ENCODE data around the gene SOX12.
"Not testable (repeated sequence)": the region's sequence is repeated elsewhere in the genome, so short reads cannot be mapped to it uniquely, and the experiment has no call there.

Gene SOX12

DNA sequence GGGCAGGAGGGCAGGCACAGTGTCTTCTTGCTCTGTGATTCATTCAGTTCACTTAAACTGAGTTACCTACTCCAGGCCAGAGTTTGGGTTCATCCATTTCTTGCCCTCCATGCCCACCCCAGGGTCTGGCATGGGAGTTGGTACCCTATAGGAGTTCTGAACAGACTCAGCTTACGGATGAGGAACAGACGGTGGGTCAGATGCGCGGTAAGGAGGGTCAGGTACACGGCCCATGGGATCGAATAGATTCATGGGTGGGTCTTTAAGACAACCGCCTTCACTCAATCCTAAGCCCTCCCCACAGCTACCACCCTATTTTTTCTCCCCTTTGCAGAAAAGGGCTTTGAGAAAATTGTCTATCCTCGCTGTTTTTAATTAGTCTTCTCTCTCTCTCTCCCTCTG lies 42.1 kb downstream of the SOX12 start:
- H3K27ac ChIP-seq (ENCODE audit: low read depth, low read length), result no peak overlapping the region
- H3K27me3 ChIP-seq (ENCODE audit: insufficient read depth, low read length), result no peaks in the 10 kb centered on the region
- 84% methylated on average over 8 of the region's 8 CpGs for WGBS
- H3K9me3 ChIP-seq (ENCODE audit: insufficient read depth, low read depth, low read length), result no peaks in the 10 kb centered on the region
- peaks cover 7% of the 10 kb centered on the region; the same call in 1 of the 2 replicates for H3K4me1 ChIP-seq (ENCODE audit: insufficient read depth, low read length)
- H3K9ac ChIP-seq (ENCODE audit: low read depth, low read length), result no peak overlapping the region
- H3K36me3 ChIP-seq (ENCODE audit: insufficient read depth, low read length), result no peaks in the 10 kb centered on the region
- no peak overlapping the region for H3K4me3 ChIP-seq (ENCODE audit: low read length)

DNA sequence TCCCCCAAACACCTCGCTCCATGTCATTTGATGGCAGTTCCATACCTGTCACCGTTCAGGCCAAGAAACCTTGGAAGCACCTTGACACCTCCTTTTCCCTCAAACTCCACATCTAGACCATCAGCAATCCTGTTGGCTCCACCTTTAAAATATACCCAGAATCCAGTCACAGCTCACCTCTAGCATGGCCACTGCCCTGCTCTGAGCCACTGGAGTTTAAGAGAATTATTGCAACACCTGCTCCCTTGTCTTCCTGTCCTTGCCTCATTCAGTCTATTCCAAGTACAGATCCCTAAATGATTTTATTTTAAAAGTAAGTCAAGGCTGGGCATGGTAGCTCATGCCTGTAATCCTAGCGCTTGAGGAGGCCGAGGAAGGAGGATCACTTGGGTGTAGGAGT lies 43.6 kb downstream of the SOX12 start:
- 96% methylated on average over 4 of the region's 4 CpGs for WGBS
- Histone ChIP-seq H3K4me3 (ENCODE audit: low read length) (no peak overlapping the region), H3K9ac (ENCODE audit: low read depth, low read length) (no peak overlapping the region), H3K27ac (ENCODE audit: low read depth, low read length) (no peak overlapping the region), H3K36me3 (ENCODE audit: insufficient read depth, low read length) (no peaks in the 10 kb centered on the region), H3K27me3 (ENCODE audit: insufficient read depth, low read length) (no peaks in the 10 kb centered on the region), H3K4me1 (ENCODE audit: insufficient read depth, low read length) (peaks cover 7% of the 10 kb centered on the region; the same call in 1 of the 2 replicates), H3K9me3 (ENCODE audit: insufficient read depth, low read depth, low read length) (no peaks in the 10 kb centered on the region)

DNA sequence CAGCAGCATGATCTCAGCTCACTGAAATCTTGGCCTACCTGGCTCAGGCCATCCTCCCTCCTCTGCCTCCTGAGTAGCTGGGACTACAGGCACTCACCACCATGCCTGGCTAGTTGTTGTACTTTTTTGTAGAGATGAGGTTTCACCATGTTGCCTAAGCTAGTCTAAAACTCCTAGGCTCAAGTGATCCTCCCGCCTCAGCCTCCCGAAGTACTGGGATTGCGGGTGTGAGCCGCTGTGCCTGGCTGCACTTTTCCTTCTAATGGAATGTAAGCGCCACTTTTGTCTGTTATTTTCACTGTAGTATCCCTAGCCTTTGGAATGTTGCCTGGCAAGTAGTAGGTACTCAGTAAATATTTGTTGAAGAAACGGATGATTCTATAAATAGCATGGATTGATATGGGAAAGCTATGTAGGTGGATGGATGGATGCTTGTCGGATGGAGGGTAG lies 44.8 kb downstream of the SOX12 start:
- no peak overlapping the region for H3K27ac ChIP-seq (ENCODE audit: low read depth, low read length)
- H3K27me3 ChIP-seq (ENCODE audit: insufficient read depth, low read length), result no peaks in the 10 kb centered on the region
- H3K9ac ChIP-seq (ENCODE audit: low read depth, low read length), result no peak overlapping the region
- H3K9me3 ChIP-seq (ENCODE audit: insufficient read depth, low read depth, low read length), result no peaks in the 10 kb centered on the region
- H3K36me3 ChIP-seq (ENCODE audit: insufficient read depth, low read length), result no peaks in the 10 kb centered on the region
- H3K4me3 ChIP-seq (ENCODE audit: low read length), result no peak overlapping the region
- 92% methylated on average over 7 of the region's 7 CpGs for WGBS
- H3K4me1 ChIP-seq (ENCODE audit: insufficient read depth, low read length), result peaks cover 7% of the 10 kb centered on the region; the same call in 1 of the 2 replicates

DNA sequence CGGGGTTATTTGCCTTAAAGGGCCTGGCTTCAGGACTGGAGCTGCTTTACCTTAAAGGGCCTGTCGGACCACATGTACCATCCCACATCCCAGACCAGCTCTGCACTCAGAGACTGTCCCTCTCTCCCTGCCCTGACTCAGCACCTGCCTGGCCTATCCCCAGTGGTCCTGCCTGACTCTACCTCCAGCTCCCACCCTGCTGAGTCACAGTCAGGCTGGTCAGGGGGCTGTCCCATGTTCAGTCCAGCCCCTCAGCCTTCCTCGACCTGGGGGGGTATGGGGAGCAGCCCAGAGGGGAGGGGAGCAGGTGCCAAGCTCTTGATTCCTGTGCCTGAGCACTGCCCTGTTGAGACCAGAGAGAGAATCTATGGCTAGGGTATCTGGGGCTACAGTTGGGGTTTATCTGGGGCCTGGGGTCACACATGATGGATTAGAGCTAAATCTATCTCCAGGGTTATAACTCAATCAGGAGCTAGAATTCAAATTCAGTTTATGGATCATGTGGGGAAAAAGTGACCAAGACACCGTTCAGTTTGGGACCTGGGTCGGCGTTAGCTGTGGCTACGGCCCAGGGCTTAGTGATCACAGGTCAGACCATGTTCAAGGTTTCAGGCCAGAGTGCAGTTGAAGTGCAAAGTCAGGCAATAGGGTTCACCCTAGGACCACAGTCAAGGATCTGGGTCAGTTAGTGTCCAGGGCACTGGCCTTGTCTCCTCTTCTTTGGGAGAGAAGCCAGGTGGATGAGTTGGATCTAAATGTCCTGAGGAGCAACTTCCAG lies 45.8 kb downstream of the SOX12 start:
- no peak overlapping the region for H3K27ac ChIP-seq (ENCODE audit: low read depth, low read length)
- H3K36me3 ChIP-seq (ENCODE audit: insufficient read depth, low read length), result no peaks in the 10 kb centered on the region
- no peaks in the 10 kb centered on the region for H3K27me3 ChIP-seq (ENCODE audit: insufficient read depth, low read length)
- no peak overlapping the region for H3K9ac ChIP-seq (ENCODE audit: low read depth, low read length)
- H3K4me1 ChIP-seq (ENCODE audit: insufficient read depth, low read length), result peaks cover 7% of the 10 kb centered on the region; the same call in 1 of the 2 replicates
- H3K9me3 ChIP-seq (ENCODE audit: insufficient read depth, low read depth, low read length), result no peaks in the 10 kb centered on the region
- 77% methylated on average over 7 of the region's 7 CpGs for WGBS
- H3K4me3 ChIP-seq (ENCODE audit: low read length), result no peak overlapping the region

DNA sequence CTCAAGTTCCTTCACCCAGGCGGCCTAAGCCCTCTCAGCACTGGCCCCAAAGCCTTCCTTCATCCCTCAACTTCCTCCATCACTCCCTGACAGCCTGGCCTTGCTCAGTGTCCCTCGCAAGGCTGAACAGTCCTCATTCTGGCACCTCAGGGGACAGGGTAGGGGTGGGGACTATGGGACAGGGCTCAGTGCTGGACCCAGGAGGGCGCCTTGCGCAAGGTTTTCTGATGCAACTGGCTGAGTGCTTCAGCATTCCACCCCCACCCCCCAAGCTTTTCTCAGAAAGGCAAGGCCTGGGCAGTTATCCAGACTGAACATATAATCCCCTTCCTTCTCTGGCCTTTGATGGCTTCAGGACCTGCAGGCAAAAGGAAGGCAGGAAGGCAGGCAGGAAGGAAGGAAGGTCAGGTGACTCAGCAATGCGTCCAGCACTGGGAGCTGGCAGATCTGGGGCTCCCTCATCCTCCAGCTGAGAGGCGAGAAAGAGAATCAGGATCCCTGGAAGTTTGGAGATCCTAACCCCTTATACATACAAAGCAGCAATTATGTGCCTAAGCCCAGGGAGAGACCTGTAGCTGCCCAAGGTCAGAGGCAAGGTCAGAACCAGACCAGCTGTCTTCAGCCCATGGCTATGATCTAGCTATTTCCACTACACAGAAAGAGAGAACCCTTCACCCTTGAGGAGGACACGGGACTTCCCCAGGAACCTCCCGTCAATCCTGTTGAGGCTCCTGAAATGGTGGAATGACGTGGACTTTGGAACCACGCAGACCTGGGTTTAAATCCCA lies 46.6 kb downstream of the SOX12 start:
- H3K4me1 ChIP-seq (ENCODE audit: insufficient read depth, low read length), result peaks cover 7% of the 10 kb centered on the region; the same call in 1 of the 2 replicates
- no peaks in the 10 kb centered on the region for H3K27me3 ChIP-seq (ENCODE audit: insufficient read depth, low read length)
- H3K9me3 ChIP-seq (ENCODE audit: insufficient read depth, low read depth, low read length), result no peaks in the 10 kb centered on the region
- H3K36me3 ChIP-seq (ENCODE audit: insufficient read depth, low read length), result no peaks in the 10 kb centered on the region
- no peak overlapping the region for H3K27ac ChIP-seq (ENCODE audit: low read depth, low read length)
- no peak overlapping the region; the same call in 1 of the 2 replicates for H3K9ac ChIP-seq (ENCODE audit: low read depth, low read length)
- 89% methylated on average over 10 of the region's 10 CpGs for WGBS
- H3K4me3 ChIP-seq (ENCODE audit: low read length), result no peak overlapping the region

DNA sequence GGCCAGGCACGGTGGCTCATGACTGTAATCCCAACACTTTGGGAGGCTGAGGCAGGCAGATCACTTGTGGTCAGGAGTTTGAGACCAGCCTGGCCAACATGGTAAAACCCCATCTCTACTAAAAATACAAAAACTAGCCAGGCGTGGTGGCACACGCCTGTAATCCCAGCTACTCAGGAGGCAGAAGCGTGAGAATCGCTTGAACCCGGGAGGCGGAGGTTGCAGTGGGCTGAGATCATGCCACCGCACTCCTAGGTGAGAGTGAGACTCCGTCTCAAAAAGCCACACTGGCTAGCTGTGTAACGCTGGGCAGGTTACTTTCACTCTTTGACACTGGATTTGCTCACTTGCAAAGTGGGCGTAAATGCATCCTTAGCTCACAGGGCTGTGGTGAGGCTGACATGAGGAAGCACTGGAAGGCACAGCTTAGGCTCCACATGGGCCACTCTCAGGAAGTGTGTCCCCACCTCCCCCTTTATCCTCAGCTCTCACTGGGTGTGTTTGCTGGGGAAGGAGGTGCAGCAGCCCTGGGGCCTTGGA lies 47.3 kb downstream of the SOX12 start:
- not testable (repeated sequence) for H3K27me3 ChIP-seq (ENCODE audit: insufficient read depth, low read length); H3K9ac ChIP-seq (ENCODE audit: low read depth, low read length); H3K27ac ChIP-seq (ENCODE audit: low read depth, low read length); H3K4me3 ChIP-seq (ENCODE audit: low read length); H3K36me3 ChIP-seq (ENCODE audit: insufficient read depth, low read length); H3K4me1 ChIP-seq (ENCODE audit: insufficient read depth, low read length); H3K9me3 ChIP-seq (ENCODE audit: insufficient read depth, low read depth, low read length)
- 95% methylated on average over 11 of the region's 11 CpGs for WGBS

DNA sequence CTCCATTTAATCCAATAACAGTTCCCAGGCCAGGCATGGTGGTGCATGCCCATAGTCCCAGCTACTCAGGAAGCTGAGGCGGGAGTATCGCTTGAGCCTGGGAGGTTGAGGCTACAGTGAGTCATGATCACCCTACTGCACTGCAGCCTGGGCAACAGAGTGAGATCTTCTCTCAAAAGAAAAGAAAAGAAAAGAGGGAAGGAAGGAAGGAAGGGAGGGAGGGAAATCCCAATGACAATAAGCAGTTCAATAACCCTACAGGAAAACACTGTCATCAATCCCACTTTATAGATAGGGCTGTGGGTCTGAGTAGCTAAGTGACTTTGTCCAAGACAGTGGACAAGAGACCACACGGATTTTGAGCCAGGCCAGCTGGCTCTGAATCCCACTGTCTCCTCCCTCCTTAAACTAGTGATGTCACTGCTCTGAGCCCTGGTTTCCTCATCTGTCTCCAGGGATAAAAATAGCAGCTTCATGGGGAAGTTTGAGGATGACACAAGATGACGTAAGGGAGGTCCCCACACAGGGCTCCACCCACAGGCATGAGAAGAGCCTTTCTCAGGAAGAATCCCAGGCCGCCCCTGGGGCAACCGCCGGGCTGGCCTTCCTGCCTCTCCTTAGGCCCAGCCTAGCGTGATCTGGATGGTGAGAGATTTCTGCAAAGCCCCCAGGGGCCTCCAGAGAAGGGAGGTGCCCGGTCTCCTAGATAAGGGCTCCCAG lies 48.0 kb downstream of the SOX12 start:
- H3K4me3 ChIP-seq (ENCODE audit: low read length), result no peak overlapping the region
- no peaks in the 10 kb centered on the region for H3K36me3 ChIP-seq (ENCODE audit: insufficient read depth, low read length)
- H3K27me3 ChIP-seq (ENCODE audit: insufficient read depth, low read length), result no peaks in the 10 kb centered on the region
- H3K4me1 ChIP-seq (ENCODE audit: insufficient read depth, low read length), result peaks cover 7% of the 10 kb centered on the region; the same call in 1 of the 2 replicates
- 81% methylated on average over 9 of the region's 9 CpGs for WGBS
- H3K9me3 ChIP-seq (ENCODE audit: insufficient read depth, low read depth, low read length), result no peaks in the 10 kb centered on the region
- no peak overlapping the region for H3K27ac ChIP-seq (ENCODE audit: low read depth, low read length)
- no peak overlapping the region for H3K9ac ChIP-seq (ENCODE audit: low read depth, low read length)

DNA sequence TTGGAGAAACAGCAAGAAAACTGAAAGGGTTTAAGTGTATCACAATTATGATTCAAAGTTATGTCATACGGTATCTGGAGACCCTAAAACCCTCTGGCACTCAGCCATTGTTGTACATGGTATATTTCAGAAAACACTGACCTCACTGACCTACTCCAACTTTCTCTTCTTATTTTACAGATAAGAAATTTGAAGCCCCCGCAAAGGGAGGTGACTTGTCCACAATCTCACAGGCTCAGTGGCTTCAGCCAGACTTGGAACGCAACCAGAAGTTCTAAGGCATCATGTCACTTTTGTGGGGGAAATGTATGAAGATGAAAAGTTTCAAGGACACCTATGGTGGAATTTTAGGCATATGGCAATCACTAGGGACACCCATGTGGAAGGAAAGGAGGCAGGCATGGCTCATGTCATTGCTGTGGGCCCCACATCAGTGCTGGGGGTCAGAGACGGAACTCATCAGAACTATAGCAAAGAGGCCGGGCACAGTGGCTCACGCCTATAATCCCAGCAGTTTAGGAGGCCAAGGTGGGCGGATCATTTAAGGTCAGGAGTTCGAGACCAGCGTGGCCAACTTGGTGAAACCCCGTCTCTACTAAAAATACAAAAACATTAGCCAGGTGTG lies 50.0 kb downstream of the SOX12 start:
- WGBS, result 92% methylated on average over 10 of the region's 10 CpGs
- no peak overlapping the region for H3K27ac ChIP-seq (ENCODE audit: low read depth, low read length)
- no peak overlapping the region for H3K9ac ChIP-seq (ENCODE audit: low read depth, low read length)
- H3K36me3 ChIP-seq (ENCODE audit: insufficient read depth, low read length), result no peaks in the 10 kb centered on the region
- peaks cover 7% of the 10 kb centered on the region; the same call in 1 of the 2 replicates for H3K4me1 ChIP-seq (ENCODE audit: insufficient read depth, low read length)
- 0 out of 2 replicates have a peak, but pooled peaks cover 3% of the 10 kb centered on the region for H3K27me3 ChIP-seq (ENCODE audit: insufficient read depth, low read length)
- no peak overlapping the region for H3K4me3 ChIP-seq (ENCODE audit: low read length)
- H3K9me3 ChIP-seq (ENCODE audit: insufficient read depth, low read depth, low read length), result no peaks in the 10 kb centered on the region

DNA sequence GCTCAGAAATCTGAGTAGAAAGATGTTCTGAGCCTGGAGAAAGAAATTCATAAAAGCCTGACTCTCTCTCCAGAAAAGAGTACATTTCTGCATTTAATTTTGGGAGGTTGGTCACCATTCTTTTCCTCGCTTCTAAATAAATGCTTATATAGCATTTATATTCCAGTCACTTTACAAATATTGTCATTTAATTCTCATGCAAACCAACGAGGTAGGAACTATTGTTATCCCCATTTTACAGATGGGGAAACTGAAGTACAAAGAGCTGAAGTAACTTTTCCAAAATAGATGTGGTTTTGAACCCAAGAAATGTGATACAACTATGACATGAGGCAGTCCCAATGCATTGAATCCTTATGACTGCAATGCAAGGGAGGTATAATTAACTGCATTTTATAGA lies 50.7 kb downstream of the SOX12 start:
- Histone ChIP-seq H3K9ac (ENCODE audit: low read depth, low read length) (no peak overlapping the region), H3K27me3 (ENCODE audit: insufficient read depth, low read length) (peaks cover 9% of the 10 kb centered on the region), H3K9me3 (ENCODE audit: insufficient read depth, low read depth, low read length) (no peaks in the 10 kb centered on the region), H3K36me3 (ENCODE audit: insufficient read depth, low read length) (no peaks in the 10 kb centered on the region), H3K4me3 (ENCODE audit: low read length) (no peak overlapping the region), H3K4me1 (ENCODE audit: insufficient read depth, low read length) (peaks cover 7% of the 10 kb centered on the region; the same call in 1 of the 2 replicates), H3K27ac (ENCODE audit: low read depth, low read length) (no peak overlapping the region)
- WGBS, result 100% methylated on average over 1 of the region's 2 CpGs

DNA sequence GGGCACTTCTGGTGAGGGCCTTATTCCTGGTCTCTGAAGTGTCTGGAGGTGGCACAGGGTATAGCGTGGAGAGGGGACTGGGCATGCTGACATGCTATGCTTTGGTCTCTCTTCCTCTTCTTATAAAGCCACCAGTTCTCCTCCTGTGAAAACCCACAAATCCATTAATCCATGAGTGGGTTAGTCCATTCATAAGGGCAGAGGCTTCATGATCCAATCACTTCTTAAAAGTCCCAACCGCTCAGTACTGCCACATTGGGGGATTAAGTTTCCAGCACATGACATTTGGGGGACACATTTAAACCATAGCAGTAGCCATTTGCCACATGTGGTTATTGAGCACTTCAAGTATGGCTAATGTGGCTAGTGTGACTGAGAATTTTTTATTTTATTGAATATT lies 51.4 kb downstream of the SOX12 start:
- Histone ChIP-seq H3K9ac (ENCODE audit: low read depth, low read length) (no peak overlapping the region), H3K9me3 (ENCODE audit: insufficient read depth, low read depth, low read length) (no peaks in the 10 kb centered on the region), H3K27ac (ENCODE audit: low read depth, low read length) (no peak overlapping the region), H3K4me3 (ENCODE audit: low read length) (no peak overlapping the region), H3K36me3 (ENCODE audit: insufficient read depth, low read length) (no peaks in the 10 kb centered on the region), H3K27me3 (ENCODE audit: insufficient read depth, low read length) (peaks cover 15% of the 10 kb centered on the region), H3K4me1 (ENCODE audit: insufficient read depth, low read length) (peaks cover 4% of the 10 kb centered on the region; the same call in 1 of the 2 replicates)
- WGBS, result 73% methylated on average over 2 of the region's 2 CpGs
